ENCODE results near the gene EPHA10. TPM values are rescaled to one million over a fixed set of nuclear protein-coding genes. Genes with fewer than 3 reads are reported as not detected.

EPHA10 gene
- total and polyA plus RNA-seq, 3 donors from 2014 or later: 55.3 to 71.7 (median 64.2) TPM

DNA sequence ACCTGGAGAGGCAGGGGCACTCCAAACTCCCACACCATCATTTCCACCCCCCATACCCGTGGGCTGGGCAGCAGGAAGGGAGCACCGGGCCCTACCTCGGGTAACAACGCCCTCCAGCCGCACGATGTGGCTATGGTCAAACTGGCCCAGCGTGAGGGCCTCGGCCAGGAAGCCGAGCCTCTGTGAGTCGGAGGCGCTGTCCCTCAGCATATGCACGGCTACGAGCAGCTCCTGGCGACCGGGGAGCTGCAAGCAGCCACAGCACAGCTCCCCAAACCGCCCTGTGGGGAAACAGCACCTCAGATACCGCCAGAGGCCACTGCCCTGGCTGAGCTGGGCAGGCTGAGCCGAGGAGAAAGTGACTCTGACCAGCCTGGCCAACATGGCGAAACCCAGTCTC is 43.4 kb downstream of the EPHA10 start:
- TF ChIP-seq POLR2A (IDR thresholded peaks at IDR 0.05): no peak
- TF ChIP-seq, protein P1, sequence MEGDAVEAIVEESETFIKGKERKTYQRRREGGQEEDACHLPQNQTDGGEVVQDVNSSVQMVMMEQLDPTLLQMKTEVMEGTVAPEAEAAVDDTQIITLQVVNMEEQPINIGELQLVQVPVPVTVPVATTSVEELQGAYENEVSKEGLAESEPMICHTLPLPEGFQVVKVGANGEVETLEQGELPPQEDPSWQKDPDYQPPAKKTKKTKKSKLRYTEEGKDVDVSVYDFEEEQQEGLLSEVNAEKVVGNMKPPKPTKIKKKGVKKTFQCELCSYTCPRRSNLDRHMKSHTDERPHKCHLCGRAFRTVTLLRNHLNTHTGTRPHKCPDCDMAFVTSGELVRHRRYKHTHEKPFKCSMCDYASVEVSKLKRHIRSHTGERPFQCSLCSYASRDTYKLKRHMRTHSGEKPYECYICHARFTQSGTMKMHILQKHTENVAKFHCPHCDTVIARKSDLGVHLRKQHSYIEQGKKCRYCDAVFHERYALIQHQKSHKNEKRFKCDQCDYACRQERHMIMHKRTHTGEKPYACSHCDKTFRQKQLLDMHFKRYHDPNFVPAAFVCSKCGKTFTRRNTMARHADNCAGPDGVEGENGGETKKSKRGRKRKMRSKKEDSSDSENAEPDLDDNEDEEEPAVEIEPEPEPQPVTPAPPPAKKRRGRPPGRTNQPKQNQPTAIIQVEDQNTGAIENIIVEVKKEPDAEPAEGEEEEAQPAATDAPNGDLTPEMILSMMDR (IDR thresholded peaks at IDR 0.05): no peak
- no peak for DNase-seq
- intact Hi-C loops (cut with DNase I; ENCODE audit: low total_unique reads): no loop called here
- no peak overlapping the region for H3K27ac ChIP-seq
- H3K36me3 ChIP-seq (ENCODE audit: low read depth, missing control alignments): no peaks in the 10 kb centered on the region
- H3K4me3 ChIP-seq: no peak overlapping the region
- no peaks in the 10 kb centered on the region for H3K9me3 ChIP-seq
- peaks cover 4% of the 10 kb centered on the region for H3K4me1 ChIP-seq
- no peaks in the 10 kb centered on the region for H3K27me3 ChIP-seq
- WGBS, 2 donors: 66 to 77% methylated on average over 11 to 19 of the region's 19 CpGs

DNA sequence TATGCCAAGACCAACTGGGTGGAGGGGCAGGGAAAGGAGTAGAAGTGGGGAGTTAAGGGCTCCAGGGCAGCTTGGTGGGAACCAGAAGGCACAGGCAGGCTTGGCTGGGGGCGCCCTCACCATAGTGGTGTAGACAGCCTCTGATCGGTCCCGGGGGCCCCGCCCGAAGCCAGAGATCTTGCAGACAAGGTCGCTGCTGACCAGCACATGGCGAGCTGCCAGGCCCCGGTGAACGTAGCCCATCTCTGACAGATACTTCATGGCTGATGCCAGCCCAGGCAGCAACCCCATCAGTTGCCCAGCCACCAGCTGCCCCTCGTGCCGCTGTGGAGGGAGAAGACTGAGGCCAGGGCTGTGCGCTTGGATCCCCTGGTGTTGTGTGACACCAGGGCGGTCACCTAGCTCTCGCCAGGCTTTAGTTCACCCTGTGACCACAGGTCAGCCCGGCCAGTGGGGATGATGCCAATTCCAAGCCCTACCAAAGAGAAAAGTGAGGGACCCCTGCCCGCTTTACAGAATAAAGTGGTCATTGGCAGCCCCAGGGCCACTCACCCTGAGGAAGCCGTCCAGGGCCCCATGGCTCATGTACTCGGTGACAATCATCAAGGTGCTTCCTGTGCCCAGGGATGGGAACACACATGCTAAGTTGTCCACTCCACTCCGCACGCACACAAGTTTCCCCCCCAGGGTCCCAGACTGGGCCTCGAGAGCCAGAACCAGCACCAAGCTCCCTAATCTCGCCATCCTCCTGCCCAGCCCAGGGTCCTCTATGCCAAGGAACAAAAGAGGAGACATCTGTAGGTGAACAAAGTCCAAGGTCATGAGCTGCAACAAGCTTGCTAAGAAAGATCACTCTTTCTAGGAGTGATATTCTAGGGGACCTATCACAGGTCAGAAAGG is 44.4 kb downstream of the EPHA10 start:
- Histone ChIP-seq H3K27me3 (no peaks in the 10 kb centered on the region), H3K27ac (no peak overlapping the region), H3K4me3 (no peak overlapping the region), H3K36me3 (ENCODE audit: low read depth, missing control alignments) (no peaks in the 10 kb centered on the region), H3K9me3 (no peaks in the 10 kb centered on the region), H3K4me1 (no peaks in the 10 kb centered on the region)
- TF ChIP-seq POLR2A (IDR thresholded peaks at IDR 0.05): no peak
- TF ChIP-seq, protein P1 (IDR thresholded peaks at IDR 0.05): no peak
- intact Hi-C loops (cut with DNase I; ENCODE audit: low total_unique reads): no loop called here
- DNase-seq: no peak
- 73 to 79% methylated on average over 13 to 22 of the region's 22 CpGs for WGBS, 2 donors

DNA sequence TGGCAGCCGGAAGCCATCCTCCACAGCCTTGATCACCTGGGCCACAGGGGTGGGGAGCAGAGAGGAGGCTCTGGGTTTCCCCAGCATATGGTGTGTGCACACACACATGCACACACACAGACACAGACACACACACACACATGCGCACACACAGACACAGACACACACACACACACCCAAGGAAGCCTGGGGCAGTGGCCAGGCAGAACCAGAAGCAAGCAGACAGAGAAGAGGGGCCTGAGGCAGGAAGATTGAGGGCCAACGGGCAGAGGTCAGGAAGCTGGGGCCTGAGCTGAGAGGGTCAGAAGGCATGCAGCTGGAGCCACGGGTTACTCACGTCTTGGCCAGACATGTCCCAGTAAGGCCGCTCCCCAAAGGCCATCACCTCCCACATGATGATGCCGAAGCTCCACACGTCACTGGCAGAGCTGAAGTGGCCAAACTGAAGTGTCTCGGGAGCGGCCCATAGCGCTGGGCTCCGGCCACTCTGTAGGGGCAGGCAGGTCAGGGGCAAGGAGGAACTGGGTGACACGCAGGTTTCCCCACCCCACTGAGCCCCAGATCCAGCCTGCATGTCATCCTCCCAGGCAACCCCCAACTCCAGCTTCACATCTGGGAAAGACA is 45.2 kb downstream of the EPHA10 start:
- H3K4me3 ChIP-seq: no peak overlapping the region
- TF ChIP-seq, protein P1 (IDR thresholded peaks at IDR 0.05): no peak
- TF ChIP-seq POLR2A (IDR thresholded peaks at IDR 0.05): no peak
- 65 to 68% methylated on average over 11 to 13 of the region's 13 CpGs for WGBS, 2 donors
- no peaks in the 10 kb centered on the region for H3K4me1 ChIP-seq
- H3K27me3 ChIP-seq: no peaks in the 10 kb centered on the region
- intact Hi-C loops (cut with DNase I; ENCODE audit: low total_unique reads): no loop called here
- H3K27ac ChIP-seq: no peak overlapping the region
- H3K9me3 ChIP-seq: no peaks in the 10 kb centered on the region
- DNase-seq: no peak
- H3K36me3 ChIP-seq (ENCODE audit: low read depth, missing control alignments): no peaks in the 10 kb centered on the region

DNA sequence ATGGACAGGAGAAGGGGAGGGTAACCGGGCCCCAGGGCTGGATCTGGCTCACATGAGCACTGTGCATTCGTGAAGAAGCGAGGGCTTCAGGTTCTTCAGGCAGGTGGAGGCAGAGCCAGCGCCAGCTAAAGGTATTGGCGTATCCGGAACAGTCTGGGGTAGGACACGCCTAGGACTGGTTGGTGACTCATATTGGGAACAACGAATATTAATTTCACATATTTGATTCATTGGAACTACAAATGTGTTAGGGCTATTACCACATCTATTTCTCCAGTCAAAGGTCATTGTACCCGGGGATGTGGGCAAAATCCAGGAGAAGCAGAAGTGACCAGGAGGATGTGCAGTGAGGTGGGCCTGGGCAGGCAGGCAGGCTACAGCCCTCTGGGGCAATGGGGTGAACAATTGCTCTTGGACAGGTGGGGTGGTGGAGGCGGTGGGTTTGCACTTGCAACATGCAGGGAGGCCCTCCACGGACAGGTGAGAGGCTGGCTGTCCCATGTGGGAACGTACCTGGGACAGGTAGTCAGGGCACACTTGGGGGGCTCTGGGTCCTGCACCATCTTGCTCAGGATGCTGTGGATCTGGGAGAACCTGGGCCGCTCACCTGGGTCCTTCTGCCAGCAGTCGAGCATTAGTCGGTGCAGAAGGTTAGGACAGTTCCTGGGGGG is 45.9 kb downstream of the EPHA10 start:
- H3K27ac ChIP-seq: no peak overlapping the region
- no peak for DNase-seq
- WGBS, 2 donors: 85 to 91% methylated on average over 12 to 15 of the region's 15 CpGs
- no peaks in the 10 kb centered on the region for H3K27me3 ChIP-seq
- intact Hi-C loops (cut with DNase I; ENCODE audit: low total_unique reads): no loop called here
- no peaks in the 10 kb centered on the region for H3K4me1 ChIP-seq
- H3K36me3 ChIP-seq (ENCODE audit: low read depth, missing control alignments): no peaks in the 10 kb centered on the region
- no peak for TF ChIP-seq POLR2A (IDR thresholded peaks at IDR 0.05)
- TF ChIP-seq, protein P1 (IDR thresholded peaks at IDR 0.05): no peak
- no peak overlapping the region for H3K4me3 ChIP-seq
- no peaks in the 10 kb centered on the region for H3K9me3 ChIP-seq

Measured in testis (tissue), 3 donors.